Gastroesophageal sphincter (tissue), 4 donors: Measurements from ENCODE around the gene INTS14. TPM values are rescaled to one million over a fixed set of nuclear protein-coding genes. Genes with fewer than 3 reads are reported as not detected.

Experiments used
- ATAC-seq: fragments of 150-250 bp; one replicate; pipeline ENCODE4 v1.9.1; 2016; ENCODE audit warnings: mild to moderate bottlenecking, moderate library complexity
- H3K27ac ChIP-seq, 4 donors: fragments of 200-600 bp; sonication (generic) in 3 of 4; 1 replicate in 3 of 4; 2 replicates in 1 of 4; pipeline ENCODE4 v1.5.1; 2016 to 2019
- H3K27me3 ChIP-seq: fragments of 200-600 bp; sonication (generic); one replicate; pipeline ENCODE4 v1.5.1; 2019
- H3K36me3 ChIP-seq, 2 donors: fragments of 200-600 bp; sonication (generic); one replicate each; pipeline ENCODE4 v1.5.1; 2019; ENCODE audit warnings: control low read depth in 1 of 2
- H3K4me1 ChIP-seq, 3 donors: fragments of 200-600 bp; sonication (generic); 1 replicate in 2 of 3; 2 replicates in 1 of 3; pipeline ENCODE4 v1.5.1; 2016 to 2019; ENCODE audit warnings: control low read depth in 2 of 3
- H3K4me3 ChIP-seq, 2 donors: fragments of 200-600 bp; sonication (generic); one replicate each; pipeline ENCODE4 v1.5.1; 2019; ENCODE audit warnings: mild to moderate bottlenecking in 1 of 2, moderate library complexity in 1 of 2
- H3K9me3 ChIP-seq, 3 donors: fragments of 200-600 bp; sonication (generic); one replicate each; pipeline ENCODE4 v1.5.1; 2017 to 2019; ENCODE audit warnings: control low read depth in 2 of 3
- CTCF ChIP-seq, 4 experiments: fragments of 200-600 bp in 2 of 4; fragments of 450-650 bp in 2 of 4; sonication (generic) in 1 of 4; IDR thresholded peaks; one replicate each; pipeline ENCODE4 v1.5.1; 2017 to 2019; ENCODE audit warnings: antibody characterized with exemption in 4 of 4, mild to moderate bottlenecking in 2 of 4, moderate library complexity in 2 of 4
- EP300 ChIP-seq: sonication (generic); formaldehyde crosslinking; IDR thresholded peaks from one replicate; pipeline ENCODE4 v1.6.1; 2017; ENCODE audit warnings: antibody characterized with exemption, mild to moderate bottlenecking
- POLR2A ChIP-seq, 2 donors: fragments of 450-650 bp; IDR thresholded peaks; one replicate each; pipeline ENCODE4 v1.6.1; 2017; ENCODE audit warnings: antibody characterized with exemption in 2 of 2, mild to moderate bottlenecking in 2 of 2, moderate library complexity in 1 of 2
- POLR2AphosphoS5 ChIP-seq: sonication (generic); formaldehyde crosslinking; IDR thresholded peaks from one replicate; pipeline ENCODE4 v1.6.1; 2017; ENCODE audit warnings: antibody characterized with exemption
- WGBS, 2 donors: methylation state at CpG; one replicate each; pipeline ENCODE4 v1.1.5; 2018; ENCODE audit warnings: low coverage in 1 of 2; 5-methylcytosine and 5-hydroxymethylcytosine counted together
- total RNA-seq, 4 donors: library from RNA; depleted of rRNA; stranded (reverse); fragments of >200 nt; gene quantifications; one replicate each; pipeline ENCODE4 v1.1.0, GENCODE V29; 2016

Gene INTS14
- total RNA-seq, 4 donors from 2014 or later = 23.8 to 33.5 (median 28.8) TPM

- ATAC-seq = no peak
- TF ChIP-seq POLR2AphosphoS5 = no peak
- TF ChIP-seq CTCF (IDR thresholded peaks at IDR 0.05) = no peak
- TF ChIP-seq POLR2A (IDR thresholded peaks at IDR 0.05) = no peak
- no peak for TF ChIP-seq EP300
- Histone ChIP-seq H3K4me3 (no peak overlapping the region), H3K9me3 (no peaks in the 10 kb centered on the region), H3K4me1 (peaks cover 0 to 9% (median 0%) of the 10 kb centered on the region in 3 donors), H3K36me3 (no peaks in the 10 kb centered on the region), H3K27ac (no peak overlapping the region), H3K27me3 (no peaks in the 10 kb centered on the region)
- WGBS, 2 donors = 59% methylated on average over 3 of the region's 6 CpGs; no CpG with 5 or more reads in 1 of the 2 donors
Observed at GRCh38 chr15:65639509-65639908, 28.6 kb upstream of the INTS14 start.

- WGBS, 2 donors = 0% methylated on average over 2 to 3 of the region's 3 CpGs
- Histone ChIP-seq H3K27ac (no peak overlapping the region), H3K36me3 (no peaks in the 10 kb centered on the region), H3K27me3 (no peaks in the 10 kb centered on the region), H3K4me3 (no peak overlapping the region), H3K9me3 (no peaks in the 10 kb centered on the region), H3K4me1 (peaks cover 0 to 9% (median 0%) of the 10 kb centered on the region in 3 donors)
- TF ChIP-seq POLR2A (IDR thresholded peaks at IDR 0.05) (no peak), CTCF (IDR thresholded peaks at IDR 0.05) (peak; percentile 76 to 85 (median 80))
- ATAC-seq = peak; percentile 72
Observed at GRCh38 chr15:65638681-65639089, 27.8 kb upstream of the INTS14 start.

GRCh38 chr15:65638109-65638508 is 27.2 kb upstream of the INTS14 start:
- no peak for ATAC-seq
- WGBS, 2 donors = 100% methylated on average over 3 of the region's 5 CpGs; no CpG with 5 or more reads in 1 of the 2 donors
- no peak overlapping the region for H3K4me3 ChIP-seq
- no peaks in the 10 kb centered on the region for H3K27me3 ChIP-seq
- TF ChIP-seq EP300 = no peak
- no peak for TF ChIP-seq POLR2AphosphoS5
- no peak for TF ChIP-seq POLR2A (IDR thresholded peaks at IDR 0.05)
- TF ChIP-seq CTCF (IDR thresholded peaks at IDR 0.05) = no peak
- no peaks in the 10 kb centered on the region for H3K9me3 ChIP-seq
- H3K27ac ChIP-seq = no peak overlapping the region
- H3K4me1 ChIP-seq = peaks cover 0 to 9% (median 0%) of the 10 kb centered on the region in 3 donors
- no peaks in the 10 kb centered on the region for H3K36me3 ChIP-seq

- WGBS, 2 donors = 83 to 86% methylated on average over 1 of the region's 1 CpG
- peaks cover 0 to 9% (median 0%) of the 10 kb centered on the region in 3 donors for H3K4me1 ChIP-seq
- H3K4me3 ChIP-seq = no peak overlapping the region
- H3K27ac ChIP-seq = no peak overlapping the region
- TF ChIP-seq EP300 = no peak
- TF ChIP-seq POLR2A (IDR thresholded peaks at IDR 0.05) = no peak
- TF ChIP-seq CTCF (IDR thresholded peaks at IDR 0.05) = no peak
- TF ChIP-seq POLR2AphosphoS5 = no peak
- H3K27me3 ChIP-seq = no peaks in the 10 kb centered on the region
- H3K36me3 ChIP-seq = no peaks in the 10 kb centered on the region
- no peaks in the 10 kb centered on the region for H3K9me3 ChIP-seq
- no peak for ATAC-seq
Observed at GRCh38 chr15:65634356-65634755, 23.4 kb upstream of the INTS14 start.

- Histone ChIP-seq H3K27me3 (no peaks in the 10 kb centered on the region), H3K4me1 (peaks cover 0 to 7% (median 0%) of the 10 kb centered on the region in 3 donors), H3K4me3 (no peak overlapping the region), H3K9me3 (no peaks in the 10 kb centered on the region), H3K27ac (no peak overlapping the region), H3K36me3 (no peaks in the 10 kb centered on the region)
- no peak for TF ChIP-seq CTCF (IDR thresholded peaks at IDR 0.05)
- TF ChIP-seq POLR2A (IDR thresholded peaks at IDR 0.05) = no peak
- no peak for TF ChIP-seq POLR2AphosphoS5
- TF ChIP-seq EP300 = no peak
- ATAC-seq = no peak
- 76% methylated on average over 2 of the region's 2 CpGs; no CpG with 5 or more reads in 1 of the 2 donors for WGBS, 2 donors
Observed at GRCh38 chr15:65633752-65634151, 22.8 kb upstream of the INTS14 start.
